Stomach (tissue), 9 donors: Measurements from ENCODE around the gene TMC2. TPM values are rescaled to one million over a fixed set of nuclear protein-coding genes. Genes with fewer than 3 reads are reported as not detected.

Experiments used
- DNase-seq, 2 donors: peaks; one replicate each; pipeline versions ENCODE4 v3.0.0 to v3.0.0-alpha.2; 2013 to 2019
- H3K27ac ChIP-seq, 5 donors: fragments of 200-600 bp in 4 of 5; sonication (generic) in 4 of 5; one replicate each; pipeline ENCODE4 v1.5.1; 2013 to 2019; ENCODE audit warnings: mild to moderate bottlenecking in 1 of 5, moderate library complexity in 1 of 5
- H3K27me3 ChIP-seq, 3 donors: fragments of 200-600 bp; sonication (generic); one replicate each; pipeline ENCODE4 v1.5.1; 2017 to 2019; ENCODE audit warnings: mixed run types in 1 of 3
- H3K36me3 ChIP-seq, 4 donors: fragments of 200-600 bp; sonication (generic); 1 replicate in 3 of 4; 2 replicates in 1 of 4; pipeline ENCODE4 v1.5.1; 2016 to 2019
- H3K4me1 ChIP-seq, 4 donors: fragments of 200-600 bp; sonication (generic); one replicate each; pipeline ENCODE4 v1.5.1; 2016 to 2019
- H3K4me3 ChIP-seq, 4 donors: fragments of 200-600 bp; sonication (generic) in 3 of 4; one replicate each; pipeline ENCODE4 v1.5.1; 2016 to 2019; ENCODE audit warnings: mild to moderate bottlenecking in 1 of 4
- H3K9me3 ChIP-seq, 4 donors: fragments of 200-600 bp; sonication (generic); one replicate each; pipeline ENCODE4 v1.5.1; 2016 to 2019
- EP300 ChIP-seq: sonication (generic); formaldehyde crosslinking; IDR thresholded peaks from one replicate; pipeline ENCODE4 v1.6.1; 2017; ENCODE audit warnings: antibody characterized with exemption
- POLR2A ChIP-seq, 4 donors: fragments of 450-650 bp; IDR thresholded peaks; one replicate each; pipeline ENCODE4 v1.6.1; 2016; ENCODE audit warnings: antibody characterized with exemption in 4 of 4, control low read depth in 2 of 4, mild to moderate bottlenecking in 1 of 4, moderate library complexity in 1 of 4
- POLR2AphosphoS5 ChIP-seq, 3 donors: sonication (generic); formaldehyde crosslinking; IDR thresholded peaks; one replicate each; pipeline ENCODE4 v1.6.1; 2016; ENCODE audit warnings: antibody characterized with exemption in 3 of 3
- WGBS, 5 donors: extraction: QIAGEN DNeasy Blood & Tissue Kit in 3 of 5; methylation state at CpG; one replicate each; pipeline versions ENCODE4 v1.1.5 to v1.1.7; 2013 to 2018; 5-methylcytosine and 5-hydroxymethylcytosine counted together
- intact Hi-C: fragments of 100-400 bp; cut with DNase I; formaldehyde crosslinking; loops from one replicate; pipeline ENCODE4 v1.15.1; 2023; ENCODE audit warnings: low total_unique reads
- polyA plus RNA-seq, 3 donors: library from polyadenylated mRNA; stranded (reverse); fragments of 200-250 nt; gene quantifications; one replicate each; pipeline ENCODE4 v1.2.3, GENCODE V29; 2013
- total RNA-seq, 5 donors: library from RNA; depleted of rRNA; stranded (reverse); fragments of >200 nt; gene quantifications; one replicate each; pipeline versions ENCODE4 v1.1.0 to v1.2.3, GENCODE V29; 2014 to 2016
- TF ChIP-seq, protein P1 (sequence below), 7 experiments: fragments of 450-650 bp in 4 of 7; fragments of 200-600 bp in 3 of 7; sonication (generic) in 3 of 7; IDR thresholded peaks; one replicate each; pipeline ENCODE4 v1.5.1; 2016 to 2019; ENCODE audit warnings: antibody characterized with exemption in 7 of 7, control low read depth in 2 of 7, mild to moderate bottlenecking in 1 of 7
- donor health status: healthy with polysubstance abuse.
- donor health status: Bipolar disorder and iron deficiency.
- donor health status: healthy.

TMC2 gene
- total and polyA plus RNA-seq, 8 donors = 0.03 TPM; not detected in 7

DNA sequence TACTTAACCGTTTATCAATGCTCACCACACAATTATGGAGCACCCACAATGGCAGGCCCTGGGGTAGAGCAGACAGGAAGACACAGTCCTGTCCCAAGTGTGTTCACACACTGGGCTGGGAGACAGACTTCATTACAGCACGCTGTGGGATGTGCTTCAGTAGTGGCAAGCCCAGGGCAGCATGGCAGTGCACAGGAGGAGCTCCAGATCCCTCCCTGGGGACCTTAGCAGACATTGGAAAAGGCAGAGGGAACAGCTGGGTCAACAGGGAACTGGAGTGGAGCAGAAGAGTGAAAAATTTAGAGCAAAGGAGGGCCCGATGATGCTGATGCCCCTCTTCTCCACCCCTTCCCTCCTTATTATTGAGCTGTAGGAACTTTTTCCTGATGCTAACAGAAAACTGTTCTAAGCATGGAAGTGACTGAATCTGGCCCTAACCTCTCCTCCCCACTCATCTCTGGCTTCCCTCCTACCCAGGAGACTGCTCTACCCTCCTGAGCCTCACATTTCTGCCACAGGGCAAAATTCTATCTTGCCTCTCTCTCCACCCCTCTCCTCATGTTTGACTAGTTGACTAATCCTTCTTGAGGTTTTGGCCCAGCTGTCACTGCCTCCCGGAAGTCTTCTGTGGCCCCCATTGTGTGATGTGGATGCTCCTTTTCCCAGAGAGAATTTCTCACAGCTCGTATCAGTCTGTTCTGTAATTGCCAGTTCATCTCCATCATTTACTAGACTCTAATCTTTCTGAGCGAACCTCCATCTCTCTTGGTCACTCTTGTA is 74.8 kb downstream of the TMC2 start:
- TF ChIP-seq POLR2AphosphoS5 (IDR thresholded peaks at IDR 0.05) (no peak), POLR2A (IDR thresholded peaks at IDR 0.05) (no peak), EP300 (no peak)
- TF ChIP-seq, protein P1, sequence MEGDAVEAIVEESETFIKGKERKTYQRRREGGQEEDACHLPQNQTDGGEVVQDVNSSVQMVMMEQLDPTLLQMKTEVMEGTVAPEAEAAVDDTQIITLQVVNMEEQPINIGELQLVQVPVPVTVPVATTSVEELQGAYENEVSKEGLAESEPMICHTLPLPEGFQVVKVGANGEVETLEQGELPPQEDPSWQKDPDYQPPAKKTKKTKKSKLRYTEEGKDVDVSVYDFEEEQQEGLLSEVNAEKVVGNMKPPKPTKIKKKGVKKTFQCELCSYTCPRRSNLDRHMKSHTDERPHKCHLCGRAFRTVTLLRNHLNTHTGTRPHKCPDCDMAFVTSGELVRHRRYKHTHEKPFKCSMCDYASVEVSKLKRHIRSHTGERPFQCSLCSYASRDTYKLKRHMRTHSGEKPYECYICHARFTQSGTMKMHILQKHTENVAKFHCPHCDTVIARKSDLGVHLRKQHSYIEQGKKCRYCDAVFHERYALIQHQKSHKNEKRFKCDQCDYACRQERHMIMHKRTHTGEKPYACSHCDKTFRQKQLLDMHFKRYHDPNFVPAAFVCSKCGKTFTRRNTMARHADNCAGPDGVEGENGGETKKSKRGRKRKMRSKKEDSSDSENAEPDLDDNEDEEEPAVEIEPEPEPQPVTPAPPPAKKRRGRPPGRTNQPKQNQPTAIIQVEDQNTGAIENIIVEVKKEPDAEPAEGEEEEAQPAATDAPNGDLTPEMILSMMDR (IDR thresholded peaks at IDR 0.05) = no peak
- Histone ChIP-seq H3K27ac (no peak overlapping the region), H3K4me1 (no peaks in the 10 kb centered on the region), H3K9me3 (peaks cover 5 to 13% (median 10%) of the 10 kb centered on the region in 4 donors), H3K27me3 (peaks cover 0 to 5% (median 0%) of the 10 kb centered on the region in 3 donors), H3K36me3 (no peaks in the 10 kb centered on the region), H3K4me3 (no peak overlapping the region)
- intact Hi-C loops = no loop called here
- no peak for DNase-seq
- WGBS, 5 donors = 46 to 72% (median 69%) methylated on average over 6 of the region's 6 CpGs

DNA sequence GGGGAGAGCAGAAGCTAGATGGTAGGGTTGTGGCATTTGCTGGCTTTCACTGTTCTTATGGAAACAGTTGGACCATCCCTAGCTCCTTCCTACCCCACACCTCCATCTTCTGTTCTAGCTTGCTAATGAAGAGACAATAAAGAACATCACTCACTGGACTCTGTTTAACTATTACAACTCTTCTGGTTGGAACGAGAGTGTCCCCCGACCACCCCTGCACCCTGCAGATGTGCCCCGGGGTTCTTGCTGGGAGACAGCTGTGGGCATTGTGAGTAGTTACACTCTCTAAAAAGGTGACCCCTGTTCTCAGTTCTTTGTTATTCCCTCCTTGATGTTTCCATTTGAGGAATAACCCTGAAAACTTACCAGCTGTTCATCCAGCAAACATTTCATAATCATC is 75.7 kb downstream of the TMC2 start:
- intact Hi-C loops = no loop called here
- peaks cover 0 to 9% (median 0%) of the 10 kb centered on the region in 3 donors for H3K27me3 ChIP-seq
- WGBS, 5 donors = 82 to 94% (median 91%) methylated on average over 3 of the region's 3 CpGs
- no peaks in the 10 kb centered on the region for H3K4me1 ChIP-seq
- no peaks in the 10 kb centered on the region for H3K36me3 ChIP-seq
- peaks cover 3 to 6% (median 5%) of the 10 kb centered on the region in 4 donors for H3K9me3 ChIP-seq
- no peak for DNase-seq
- H3K4me3 ChIP-seq = no peak overlapping the region
- TF ChIP-seq POLR2AphosphoS5 (IDR thresholded peaks at IDR 0.05) (no peak), EP300 (no peak), POLR2A (IDR thresholded peaks at IDR 0.05) (no peak)
- TF ChIP-seq, protein P1 (IDR thresholded peaks at IDR 0.05) = no peak
- no peak overlapping the region for H3K27ac ChIP-seq

DNA sequence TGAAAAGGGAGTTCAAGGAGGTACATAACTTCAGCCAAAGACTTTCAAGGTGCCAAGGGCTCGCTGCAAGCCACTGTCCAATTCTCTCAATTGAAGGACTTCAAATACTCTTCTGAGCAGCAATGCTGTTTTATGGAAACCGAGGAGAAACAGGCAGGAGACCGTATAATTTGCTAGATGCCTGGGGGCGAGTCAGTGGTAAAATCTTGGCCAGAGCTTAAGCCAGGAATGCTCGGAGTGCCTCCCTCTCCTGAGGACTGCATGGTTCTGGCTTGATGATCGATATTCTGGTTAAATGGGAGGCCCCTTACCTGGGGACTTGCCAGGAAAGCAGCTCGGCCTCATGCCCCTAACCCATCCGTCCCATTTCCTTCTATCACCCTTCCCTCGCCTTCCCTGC is 80.3 kb downstream of the TMC2 start:
- H3K4me3 ChIP-seq = no peak overlapping the region
- no peak overlapping the region for H3K27ac ChIP-seq
- intact Hi-C loops = no loop called here
- TF ChIP-seq, protein P1 (IDR thresholded peaks at IDR 0.05) = no peak
- TF ChIP-seq EP300 (no peak), POLR2AphosphoS5 (IDR thresholded peaks at IDR 0.05) (no peak)
- H3K9me3 ChIP-seq = no peaks in the 10 kb centered on the region
- H3K36me3 ChIP-seq = no peaks in the 10 kb centered on the region
- WGBS, 5 donors = 65 to 75% (median 72%) methylated on average over 9 of the region's 9 CpGs
- DNase-seq = no peak
- peaks cover 0 to 14% (median 0%) of the 10 kb centered on the region in 3 donors for H3K27me3 ChIP-seq
- no peaks in the 10 kb centered on the region for H3K4me1 ChIP-seq

DNA sequence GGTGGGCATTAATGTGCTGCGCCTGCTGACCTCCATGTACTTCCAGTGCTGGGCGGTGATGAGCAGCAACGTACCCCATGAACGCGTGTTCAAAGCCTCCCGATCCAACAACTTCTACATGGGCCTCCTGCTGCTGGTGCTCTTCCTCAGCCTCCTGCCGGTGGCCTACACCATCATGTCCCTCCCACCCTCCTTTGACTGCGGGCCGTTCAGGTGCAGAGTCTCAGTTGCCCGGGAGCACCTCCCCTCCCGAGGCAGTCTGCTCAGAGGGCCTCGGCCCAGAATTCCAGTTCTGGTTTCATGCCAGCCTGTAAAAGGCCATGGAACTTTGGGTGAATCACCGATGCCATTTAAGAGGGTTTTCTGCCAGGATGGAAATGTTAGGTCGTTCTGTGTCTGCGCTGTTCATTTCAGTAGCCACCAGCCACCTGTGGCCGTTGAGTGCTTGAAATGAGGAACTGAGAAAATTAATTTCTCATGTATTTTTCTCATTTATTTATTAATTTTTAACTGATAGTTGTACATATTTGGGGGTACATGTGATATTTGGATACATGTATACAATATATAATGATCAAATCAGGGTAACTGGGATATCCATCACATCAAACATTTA is 80.8 kb downstream of the TMC2 start:
- peaks cover 0 to 14% (median 0%) of the 10 kb centered on the region in 3 donors for H3K27me3 ChIP-seq
- DNase-seq = no peak
- H3K36me3 ChIP-seq = no peaks in the 10 kb centered on the region
- TF ChIP-seq, protein P1 (IDR thresholded peaks at IDR 0.05) = no peak
- TF ChIP-seq POLR2A (IDR thresholded peaks at IDR 0.05) (no peak), EP300 (no peak), POLR2AphosphoS5 (IDR thresholded peaks at IDR 0.05) (no peak)
- no peak overlapping the region for H3K27ac ChIP-seq
- H3K4me1 ChIP-seq = no peaks in the 10 kb centered on the region
- H3K9me3 ChIP-seq = no peaks in the 10 kb centered on the region
- H3K4me3 ChIP-seq = no peak overlapping the region
- intact Hi-C loops = no loop called here
- WGBS, 5 donors = 78 to 90% (median 86%) methylated on average over 16 of the region's 16 CpGs
